Mucosa of descending colon (tissue), 3 donors: Measurements from ENCODE around the gene TMEM117. TPM values are rescaled to one million over a fixed set of nuclear protein-coding genes. Genes with fewer than 3 reads are reported as not detected.
A peak's percentile ranks its signal among the peaks of the same experiment; 100 is the strongest.

Source experiments
- ATAC-seq: fragments of 200-7000 bp; cut with Tn5 transposase; one replicate; pipeline ENCODE4 v1.9.1; 2020; ENCODE audit warnings: mild to moderate bottlenecking, moderate library complexity
- DNase-seq, 3 donors: peaks; one replicate each; pipeline ENCODE4 v3.0.0-alpha.2; 2020
- H3K36me3 ChIP-seq: fragments of 200-600 bp; one replicate; pipeline ENCODE4 v1.8.0; 2021; ENCODE audit warnings: low read depth, mild to moderate bottlenecking
- H3K4me1 ChIP-seq: fragments of 200-600 bp; one replicate; pipeline ENCODE4 v1.8.0; 2021; ENCODE audit warnings: low read depth, mild to moderate bottlenecking
- H3K4me3 ChIP-seq: fragments of 200-600 bp; one replicate; pipeline ENCODE4 v1.8.0; 2021; ENCODE audit warnings: mild to moderate bottlenecking
- H3K9me3 ChIP-seq: fragments of 200-600 bp; one replicate; pipeline ENCODE4 v1.8.0; 2021; ENCODE audit warnings: mild to moderate bottlenecking
- intact Hi-C, 2 donors: fragments of 100-400 bp; cut with DNase I in 1 of 2; cut with micrococcal nuclease in 1 of 2; formaldehyde crosslinking; loops; one replicate each; pipeline versions ENCODE4 v1.11.0 to v1.11.1; 2022; cut with DNase I, micrococcal nuclease
- total RNA-seq, 3 donors: library from RNA; stranded (reverse); fragmentation: NEBNext Ultra II Directional in 2 of 3; extraction: Animal tissue kit (Norgen Biotek cat#: 25700) in 2 of 3; gene quantifications; one replicate each; pipeline versions ENCODE4 v1.2.1 to v1.2.4, GENCODE V29; 2021 to 2023
- TF ChIP-seq, protein P1 (sequence below): fragments of 200-600 bp; IDR thresholded peaks from one replicate; pipeline ENCODE4 v1.8.0; 2022; ENCODE audit warnings: antibody characterized with exemption, mild to moderate bottlenecking
- donor health status: DM: no; HTN: no; CAD: no; lungs with moderate emphysema.
- donor health status: DM: no; HTN: no; CAD: no.
- donor health status: DM: no; HTN: yes; CAD: no.

TMEM117 gene
- total RNA-seq, 3 donors from 2014 or later, result 10.1 to 15.2 (median 12.3) TPM

- Histone ChIP-seq H3K9me3 (peaks cover 10% of the 10 kb centered on the region), H3K4me1 (no peaks in the 10 kb centered on the region), H3K4me3 (no peak overlapping the region), H3K36me3 (no peaks in the 10 kb centered on the region)
- intact Hi-C loops, result no loop called here
- ATAC-seq, result no peak
- TF ChIP-seq, protein P1, sequence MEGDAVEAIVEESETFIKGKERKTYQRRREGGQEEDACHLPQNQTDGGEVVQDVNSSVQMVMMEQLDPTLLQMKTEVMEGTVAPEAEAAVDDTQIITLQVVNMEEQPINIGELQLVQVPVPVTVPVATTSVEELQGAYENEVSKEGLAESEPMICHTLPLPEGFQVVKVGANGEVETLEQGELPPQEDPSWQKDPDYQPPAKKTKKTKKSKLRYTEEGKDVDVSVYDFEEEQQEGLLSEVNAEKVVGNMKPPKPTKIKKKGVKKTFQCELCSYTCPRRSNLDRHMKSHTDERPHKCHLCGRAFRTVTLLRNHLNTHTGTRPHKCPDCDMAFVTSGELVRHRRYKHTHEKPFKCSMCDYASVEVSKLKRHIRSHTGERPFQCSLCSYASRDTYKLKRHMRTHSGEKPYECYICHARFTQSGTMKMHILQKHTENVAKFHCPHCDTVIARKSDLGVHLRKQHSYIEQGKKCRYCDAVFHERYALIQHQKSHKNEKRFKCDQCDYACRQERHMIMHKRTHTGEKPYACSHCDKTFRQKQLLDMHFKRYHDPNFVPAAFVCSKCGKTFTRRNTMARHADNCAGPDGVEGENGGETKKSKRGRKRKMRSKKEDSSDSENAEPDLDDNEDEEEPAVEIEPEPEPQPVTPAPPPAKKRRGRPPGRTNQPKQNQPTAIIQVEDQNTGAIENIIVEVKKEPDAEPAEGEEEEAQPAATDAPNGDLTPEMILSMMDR, result no peak
- DNase-seq, result no peak
These were observed 144.8 kb downstream of the TMEM117 start for GRCh38 chr12:43980627-43981191.

DNA sequence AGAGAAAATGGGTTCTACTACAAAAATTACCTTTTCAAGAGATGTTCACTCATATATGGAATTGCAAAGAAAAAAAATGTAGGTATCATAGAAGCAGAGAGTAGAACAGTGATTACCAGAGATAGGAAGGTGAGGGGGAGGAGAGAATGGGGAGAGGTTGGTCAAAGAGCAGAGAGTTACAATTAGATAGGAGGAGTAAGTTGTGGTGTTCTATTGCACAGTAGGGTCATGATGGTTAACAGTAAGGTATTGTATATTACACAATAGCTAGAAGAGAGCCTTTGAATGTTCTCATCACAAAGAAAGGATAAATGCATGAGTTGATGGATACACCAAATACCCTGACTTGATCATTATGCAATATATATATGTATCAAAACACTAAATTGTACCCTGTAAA, 145.8 kb downstream of the TMEM117 start:
- TF ChIP-seq, protein P1, result no peak
- Histone ChIP-seq H3K4me1 (no peaks in the 10 kb centered on the region), H3K36me3 (no peaks in the 10 kb centered on the region), H3K9me3 (peaks cover 10% of the 10 kb centered on the region), H3K4me3 (no peak overlapping the region)
- DNase-seq (no peak), ATAC-seq (peak; percentile 30)
- intact Hi-C loops, result no loop called here

DNA sequence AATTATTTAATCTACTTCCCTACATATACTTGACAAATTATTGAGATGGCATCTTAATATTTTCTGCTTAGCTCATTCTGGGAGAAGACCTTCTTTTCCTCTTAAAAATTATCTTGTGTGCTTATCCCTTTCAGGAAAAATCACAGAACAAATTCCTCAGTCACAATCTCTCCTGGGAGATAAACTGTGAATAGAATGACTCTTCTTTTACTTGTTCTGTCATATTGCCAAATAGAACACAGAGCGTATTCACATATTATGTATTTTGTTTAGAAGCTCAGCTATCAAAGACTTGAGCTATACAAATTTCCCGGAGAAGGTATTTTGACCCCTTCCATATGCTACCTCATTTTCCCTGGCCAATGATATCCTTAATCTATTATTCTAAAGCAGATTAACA, 146.7 kb downstream of the TMEM117 start:
- Histone ChIP-seq H3K4me3 (no peak overlapping the region), H3K9me3 (peaks cover 10% of the 10 kb centered on the region), H3K36me3 (no peaks in the 10 kb centered on the region), H3K4me1 (no peaks in the 10 kb centered on the region)
- ATAC-seq (no peak), DNase-seq (no peak)
- TF ChIP-seq, protein P1, result no peak
- intact Hi-C loops, result no loop called here

DNA sequence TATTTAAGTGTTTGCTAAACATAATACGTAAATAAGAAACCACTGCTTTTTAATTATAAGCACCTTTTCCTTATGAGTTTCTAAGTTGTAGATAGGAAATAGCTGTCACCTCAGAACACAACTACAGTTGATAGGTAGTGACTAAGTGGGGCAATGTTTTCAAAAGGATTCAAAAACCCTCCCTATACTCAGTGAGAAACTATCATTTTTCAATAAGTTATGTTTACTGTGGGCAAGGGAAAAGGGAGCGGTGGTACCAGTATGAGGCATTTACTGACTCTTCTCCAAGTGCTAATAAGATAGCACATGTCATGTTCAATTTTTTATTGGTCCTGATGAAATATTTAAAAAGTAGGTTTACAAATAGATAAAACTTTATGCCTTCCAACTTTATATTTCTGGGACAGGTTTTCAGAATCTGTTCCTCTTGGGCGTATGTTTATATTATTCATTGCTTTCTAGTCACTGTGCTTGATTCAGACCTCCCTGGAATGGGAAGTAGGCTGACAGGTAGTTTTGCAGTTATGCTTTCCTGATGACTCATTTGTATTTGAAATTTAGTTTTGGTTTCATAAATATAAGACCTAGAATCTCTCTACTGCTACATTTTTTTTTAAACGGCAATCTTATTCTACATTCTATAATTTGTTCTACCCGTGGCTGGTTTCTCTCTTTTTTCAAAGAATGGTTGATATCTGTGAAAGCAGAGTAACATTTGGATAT, 153.1 kb downstream of the TMEM117 start:
- peak; percentile 20 for ATAC-seq
- Histone ChIP-seq H3K9me3 (no peaks in the 10 kb centered on the region), H3K4me1 (no peaks in the 10 kb centered on the region), H3K4me3 (no peak overlapping the region), H3K36me3 (no peaks in the 10 kb centered on the region)
- DNase-seq, result no peak
- intact Hi-C loops, result no loop called here
- TF ChIP-seq, protein P1, result no peak

- DNase-seq, result no peak
- Histone ChIP-seq H3K4me3 (no peak overlapping the region), H3K9me3 (no peaks in the 10 kb centered on the region), H3K4me1 (no peaks in the 10 kb centered on the region), H3K36me3 (no peaks in the 10 kb centered on the region)
- TF ChIP-seq, protein P1, result no peak
- no peak for ATAC-seq
- intact Hi-C loops, result no loop called here
These were observed 157.0 kb downstream of the TMEM117 start for GRCh38 chr12:43992856-43993255.
